ENCODE data around the gene SMIM24.
"Not testable (repeated sequence)": the region's sequence is repeated elsewhere in the genome, so short reads cannot be mapped to it uniquely, and the experiment has no call there.

SMIM24 gene

GRCh38 chr19:3433805-3434540, 46.4 kb downstream of the SMIM24 start:
- no peak for DNase-seq (ENCODE audit: low spot score)

GRCh38 chr19:3433313-3433712, 47.0 kb downstream of the SMIM24 start:
- DNase-seq (ENCODE audit: low spot score), result no peak

DNA sequence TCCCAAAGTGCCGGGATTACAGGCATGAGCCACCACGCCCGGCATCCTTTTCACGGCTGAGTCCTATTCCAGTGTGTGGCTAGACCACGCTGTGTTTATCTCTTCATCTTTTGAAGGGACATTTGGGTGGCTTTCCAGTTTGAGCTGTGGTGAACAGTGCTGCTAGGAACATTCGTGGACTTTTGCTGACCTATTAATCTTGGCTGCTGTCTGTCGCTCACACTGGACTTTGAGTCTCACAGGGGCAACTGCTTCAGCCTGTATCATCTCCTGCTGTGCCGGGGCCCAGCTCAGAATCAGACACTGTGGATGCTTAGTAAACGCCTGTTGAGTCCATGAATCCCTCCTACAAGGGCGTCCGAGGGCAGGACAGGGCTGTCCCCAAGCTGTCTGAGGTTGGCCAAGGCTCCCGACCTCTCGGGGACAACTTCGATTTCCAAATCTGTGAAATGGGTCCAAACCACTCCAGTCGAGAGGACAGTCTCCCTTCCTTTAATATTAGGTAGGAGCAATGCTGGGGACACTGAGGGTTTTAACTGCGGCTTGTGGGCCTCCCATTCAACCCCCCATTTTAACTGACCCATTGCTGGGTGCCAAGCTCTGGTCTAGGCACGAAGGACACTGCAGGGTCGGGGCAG, 48.4 kb downstream of the SMIM24 start:
- DNase-seq (ENCODE audit: low spot score), result no peak

DNA sequence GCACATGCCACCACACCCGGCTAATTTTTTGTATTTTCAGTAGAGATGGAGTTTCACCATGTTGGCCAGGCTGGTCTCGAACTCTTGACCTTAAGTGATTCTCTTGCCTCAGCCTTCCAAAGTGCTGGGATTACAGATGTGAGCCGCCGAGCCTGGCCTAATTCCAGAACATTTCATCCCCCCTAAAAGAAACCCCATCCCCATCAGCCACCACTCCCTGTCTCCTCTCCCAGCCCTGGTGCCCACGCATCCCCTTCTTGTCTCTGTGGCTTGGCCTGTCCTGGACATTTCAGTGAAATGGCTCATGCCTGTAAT, 50.0 kb downstream of the SMIM24 start:
- not testable (repeated sequence) for DNase-seq (ENCODE audit: low spot score)

GRCh38 chr19:3426433-3426832, 53.9 kb downstream of the SMIM24 start:
- DNase-seq (ENCODE audit: low spot score), result no peak

Measured in D341Med (cell line).